Measurements from ENCODE around the gene CDK5RAP3. TPM values are rescaled to one million over a fixed set of nuclear protein-coding genes. Genes with fewer than 3 reads are reported as not detected.

Gene CDK5RAP3
- polyA plus RNA-seq, 2 of the 4 experiments (the other 2 are of a cell fraction), result 124 to 165 TPM

DNA sequence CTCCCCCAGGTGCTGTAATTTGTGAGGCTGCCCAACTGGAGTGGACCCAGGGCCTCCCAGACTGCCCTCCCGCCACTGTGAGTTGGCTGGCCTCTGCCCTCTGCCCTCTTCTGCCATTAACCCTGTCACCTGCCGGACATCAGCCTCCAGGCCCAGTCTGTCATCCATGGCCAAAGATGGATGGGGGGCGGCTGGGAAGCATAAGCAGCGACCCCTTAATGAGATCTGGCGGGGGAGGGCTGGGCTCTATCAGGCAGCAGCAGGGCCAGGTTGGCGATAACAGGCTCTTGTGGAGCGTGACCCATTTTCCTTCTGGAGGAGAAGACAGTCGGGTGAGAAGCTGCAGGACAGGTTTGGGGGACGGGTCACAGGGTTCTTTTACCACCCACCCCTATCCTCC lies 25.3 kb downstream of the CDK5RAP3 start:
- DNase-seq (ENCODE audit: low read depth in 1 of 2, low spot score in 1 of 2) (no peak), FAIRE-seq (no peak), ATAC-seq (no peak)
- Histone ChIP-seq H3K4me3 (no peak overlapping the region), H3K9me3 (no peaks in the 10 kb centered on the region), H3K4me1 (no peaks in the 10 kb centered on the region), H3K4me2 (no peak overlapping the region), H3K27ac (no peak overlapping the region)
- 60% methylated on average over 9 of the region's 9 CpGs for WGBS (ENCODE audit: missing lambda C conversion rate)
- ChIA-PET CTCF (interaction anchor here (0.7 to 15.9 kb wide), 12 partner anchors 10 to 265 kb away, joined by 3 to 174 read pairs (median 4); partner anchors contain the start of gene CDK5RAP3), POLR2A (interaction anchor here (0.6 kb wide), 1 partner anchor 26 kb away, joined by 3 read pairs; no protein-coding TSS in a partner anchor)
- TF ChIP-seq HMGXB4 (CRISPR knock-in tag; IDR thresholded peaks at IDR 0.05; ENCODE audit: borderline replicate concordance) (no peak), HOXA7 (CRISPR knock-in tag; IDR thresholded peaks at IDR 0.05) (no peak)

- WGBS (ENCODE audit: missing lambda C conversion rate), result 81% methylated on average over 7 of the region's 7 CpGs
- ChIA-PET CTCF (interaction anchor here (1.3 to 15.9 kb wide), 5 partner anchors 10 to 48 kb away, joined by 6 to 174 read pairs (median 23); partner anchors contain the start of gene CDK5RAP3), POLR2A (no interaction called here)
- Histone ChIP-seq H3K4me2 (no peak overlapping the region), H3K9me3 (no peaks in the 10 kb centered on the region), H3K4me3 (no peak overlapping the region), H3K27ac (no peak overlapping the region), H3K4me1 (peaks cover 6% of the 10 kb centered on the region)
- ATAC-seq (no peak), FAIRE-seq (no peak), DNase-seq (ENCODE audit: low read depth in 1 of 2, low spot score in 1 of 2) (no peak)
- TF ChIP-seq CHD2 (IDR thresholded peaks at IDR 0.05; ENCODE audit: low read length, partially characterized antibody), result no peak
- no peak for TF ChIP-seq HOXB13 (CRISPR knock-in tag; IDR thresholded peaks at IDR 0.05; ENCODE audit: low read depth)
- no peak for TF ChIP-seq KDM1A (IDR thresholded peaks at IDR 0.05; ENCODE audit: low read depth)
- no peak for TF ChIP-seq ZSCAN20 (CRISPR knock-in tag; IDR thresholded peaks at IDR 0.05)
- no peak for TF ChIP-seq PBX3 (IDR thresholded peaks at IDR 0.05)
- no peak for TF ChIP-seq CBX2 (IDR thresholded peaks at IDR 0.05; ENCODE audit: borderline replicate concordance, low read depth)
- TF ChIP-seq RNF2 (IDR thresholded peaks at IDR 0.05; ENCODE audit: borderline replicate concordance, low read depth), result no peak
- TF ChIP-seq BCL3 (IDR thresholded peaks at IDR 0.05), result no peak
- no peak for TF ChIP-seq MAX (IDR thresholded peaks at IDR 0.05)
- TF ChIP-seq ZC3H11A (IDR thresholded peaks at IDR 0.05), result no peak
- no peak for TF ChIP-seq FOSL2 (IDR thresholded peaks at IDR 0.05)
- no peak for TF ChIP-seq FOSL2 (CRISPR knock-in tag; IDR thresholded peaks at IDR 0.05)
- no peak for TF ChIP-seq HEYL (CRISPR knock-in tag; IDR thresholded peaks at IDR 0.05)
- no peak for TF ChIP-seq CHD4 (IDR thresholded peaks at IDR 0.05; ENCODE audit: borderline replicate concordance)
Observed at GRCh38 chr17:47997586-47997985, 26.7 kb downstream of the CDK5RAP3 start.

DNA sequence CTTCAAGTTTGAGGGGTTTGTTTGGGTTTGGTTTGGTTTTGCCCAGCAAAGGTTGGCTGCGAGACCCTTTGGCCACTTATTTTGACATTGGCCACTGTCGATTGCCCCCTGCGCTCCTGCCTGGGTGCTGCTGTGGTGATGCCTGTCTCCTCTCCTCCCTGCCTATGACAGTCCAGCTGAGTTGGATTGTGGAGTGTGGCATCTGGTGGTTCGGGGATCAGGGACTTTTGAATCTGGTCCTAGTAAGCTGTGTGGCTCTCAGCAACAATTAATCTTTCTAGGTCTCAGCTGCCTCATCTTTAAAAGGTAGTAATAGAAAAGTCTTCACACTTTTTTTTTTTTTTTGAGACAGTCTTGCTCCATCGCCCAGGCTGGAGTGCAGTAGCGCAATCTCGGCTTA lies 27.1 kb downstream of the CDK5RAP3 start:
- DNase-seq (ENCODE audit: low read depth in 1 of 2, low spot score in 1 of 2) (no peak), ATAC-seq (no peak), FAIRE-seq (no peak)
- H3K4me1 ChIP-seq, result peaks cover 11% of the 10 kb centered on the region
- CTCF ChIA-PET, result interaction anchor here (1.3 to 15.9 kb wide), 7 partner anchors 8 to 49 kb away, joined by 6 to 174 read pairs (median 23); partner anchors contain the start of gene CDK5RAP3
- WGBS (ENCODE audit: missing lambda C conversion rate), result 81% methylated on average over 7 of the region's 7 CpGs
- H3K27ac ChIP-seq, result no peak overlapping the region
- no peak overlapping the region for H3K4me2 ChIP-seq
- no peak overlapping the region for H3K4me3 ChIP-seq
- TF ChIP-seq RARB (CRISPR knock-in tag; IDR thresholded peaks at IDR 0.05) (no peak), KDM1A (IDR thresholded peaks at IDR 0.05; ENCODE audit: low read depth) (no peak), HMGXB4 (CRISPR knock-in tag; IDR thresholded peaks at IDR 0.05; ENCODE audit: borderline replicate concordance) (no peak), MAX (IDR thresholded peaks at IDR 0.05) (no peak), USF2 (IDR thresholded peaks at IDR 0.05) (no peak), EHF (CRISPR knock-in tag; IDR thresholded peaks at IDR 0.05) (no peak), BCL3 (IDR thresholded peaks at IDR 0.05) (no peak), CEBPB (IDR thresholded peaks at IDR 0.05) (no peak)
- TF ChIP-seq, protein P1, sequence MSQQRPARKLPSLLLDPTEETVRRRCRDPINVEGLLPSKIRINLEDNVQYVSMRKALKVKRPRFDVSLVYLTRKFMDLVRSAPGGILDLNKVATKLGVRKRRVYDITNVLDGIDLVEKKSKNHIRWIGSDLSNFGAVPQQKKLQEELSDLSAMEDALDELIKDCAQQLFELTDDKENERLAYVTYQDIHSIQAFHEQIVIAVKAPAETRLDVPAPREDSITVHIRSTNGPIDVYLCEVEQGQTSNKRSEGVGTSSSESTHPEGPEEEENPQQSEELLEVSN (IDR thresholded peaks at IDR 0.05; ENCODE audit: borderline replicate concordance, low read depth), result no peak
- no peaks in the 10 kb centered on the region for H3K9me3 ChIP-seq
- POLR2A ChIA-PET, result no interaction called here
